Neural crest cell (in vitro differentiated cells): ENCODE measurements around the gene AGBL4. TPM values are rescaled to one million over a fixed set of nuclear protein-coding genes. Genes with fewer than 3 reads are reported as not detected.

Experiments used
- DNase-seq: peaks from one replicate; pipeline ENCODE4 v3.0.0; 2021; ENCODE audit warnings: low read depth, mixed read lengths, low spot score
- H3K27ac Mint-ChIP-seq: one replicate; pipeline ENCODE4 v1.8.0; 2021; ENCODE audit warnings: mild to moderate bottlenecking, mixed read lengths; ENCODE audit not compliant: unreplicated experiment
- H3K27me3 Mint-ChIP-seq: 2 replicates; pipeline ENCODE4 v1.8.0; 2021; ENCODE audit warnings: low read depth, mild to moderate bottlenecking, mixed read lengths
- H3K36me3 Mint-ChIP-seq: 2 replicates; pipeline ENCODE4 v1.8.0; 2021; ENCODE audit warnings: low read depth, mild to moderate bottlenecking, mixed read lengths
- H3K4me1 Mint-ChIP-seq: 2 replicates; pipeline ENCODE4 v1.8.0; 2021; ENCODE audit warnings: mixed read lengths
- H3K4me3 Mint-ChIP-seq: one replicate; pipeline ENCODE4 v1.8.0; 2021; ENCODE audit warnings: mild to moderate bottlenecking, mixed read lengths
- H3K9me3 Mint-ChIP-seq: 2 replicates; pipeline ENCODE4 v1.8.0; 2021; ENCODE audit warnings: mixed read lengths
- total RNA-seq: library from RNA; stranded (reverse); gene quantifications from 2 replicates; pipeline ENCODE4 v1.2.1, GENCODE V29; 2021
- TF ChIP-seq, protein P1 (sequence below): fragments of 200-600 bp; sonication (generic); conservative IDR thresholded peaks from 2 replicates; pipeline ENCODE4 v1.5.0; 2021; ENCODE audit warnings: antibody characterized with exemption, mild to moderate bottlenecking

Gene AGBL4
- total RNA-seq, 1 donor from 2014 or later = 0.09 TPM

DNA sequence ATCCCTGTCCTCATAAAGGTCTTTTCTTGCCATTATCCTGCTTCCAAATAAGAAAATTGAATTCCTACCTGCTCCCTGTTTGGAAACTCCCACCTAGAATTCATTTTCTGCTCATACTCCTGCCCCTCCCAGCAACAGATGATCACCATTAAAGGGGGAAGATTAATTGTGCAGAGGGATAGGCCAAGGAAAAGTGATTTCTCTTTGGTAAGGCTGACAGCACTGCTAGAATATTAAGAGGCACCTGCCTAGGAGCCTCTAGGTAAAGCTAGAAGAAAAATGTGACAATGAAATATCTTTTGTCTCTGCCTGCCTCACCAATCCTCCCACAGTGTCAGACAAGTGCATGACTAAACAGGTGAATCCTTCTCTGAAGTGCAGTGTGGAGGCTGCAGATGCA, 1474.8 kb downstream of the AGBL4 start:
- no peaks in the 10 kb centered on the region for H3K4me1 Mint-ChIP-seq
- no peak overlapping the region for H3K4me3 Mint-ChIP-seq
- no peaks in the 10 kb centered on the region for H3K9me3 Mint-ChIP-seq
- peaks cover 30% of the 10 kb centered on the region for H3K27me3 Mint-ChIP-seq
- no peak for DNase-seq
- H3K36me3 Mint-ChIP-seq = no peaks in the 10 kb centered on the region
- TF ChIP-seq, protein P1, sequence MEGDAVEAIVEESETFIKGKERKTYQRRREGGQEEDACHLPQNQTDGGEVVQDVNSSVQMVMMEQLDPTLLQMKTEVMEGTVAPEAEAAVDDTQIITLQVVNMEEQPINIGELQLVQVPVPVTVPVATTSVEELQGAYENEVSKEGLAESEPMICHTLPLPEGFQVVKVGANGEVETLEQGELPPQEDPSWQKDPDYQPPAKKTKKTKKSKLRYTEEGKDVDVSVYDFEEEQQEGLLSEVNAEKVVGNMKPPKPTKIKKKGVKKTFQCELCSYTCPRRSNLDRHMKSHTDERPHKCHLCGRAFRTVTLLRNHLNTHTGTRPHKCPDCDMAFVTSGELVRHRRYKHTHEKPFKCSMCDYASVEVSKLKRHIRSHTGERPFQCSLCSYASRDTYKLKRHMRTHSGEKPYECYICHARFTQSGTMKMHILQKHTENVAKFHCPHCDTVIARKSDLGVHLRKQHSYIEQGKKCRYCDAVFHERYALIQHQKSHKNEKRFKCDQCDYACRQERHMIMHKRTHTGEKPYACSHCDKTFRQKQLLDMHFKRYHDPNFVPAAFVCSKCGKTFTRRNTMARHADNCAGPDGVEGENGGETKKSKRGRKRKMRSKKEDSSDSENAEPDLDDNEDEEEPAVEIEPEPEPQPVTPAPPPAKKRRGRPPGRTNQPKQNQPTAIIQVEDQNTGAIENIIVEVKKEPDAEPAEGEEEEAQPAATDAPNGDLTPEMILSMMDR = no peak
- H3K27ac Mint-ChIP-seq = no peak overlapping the region

DNA sequence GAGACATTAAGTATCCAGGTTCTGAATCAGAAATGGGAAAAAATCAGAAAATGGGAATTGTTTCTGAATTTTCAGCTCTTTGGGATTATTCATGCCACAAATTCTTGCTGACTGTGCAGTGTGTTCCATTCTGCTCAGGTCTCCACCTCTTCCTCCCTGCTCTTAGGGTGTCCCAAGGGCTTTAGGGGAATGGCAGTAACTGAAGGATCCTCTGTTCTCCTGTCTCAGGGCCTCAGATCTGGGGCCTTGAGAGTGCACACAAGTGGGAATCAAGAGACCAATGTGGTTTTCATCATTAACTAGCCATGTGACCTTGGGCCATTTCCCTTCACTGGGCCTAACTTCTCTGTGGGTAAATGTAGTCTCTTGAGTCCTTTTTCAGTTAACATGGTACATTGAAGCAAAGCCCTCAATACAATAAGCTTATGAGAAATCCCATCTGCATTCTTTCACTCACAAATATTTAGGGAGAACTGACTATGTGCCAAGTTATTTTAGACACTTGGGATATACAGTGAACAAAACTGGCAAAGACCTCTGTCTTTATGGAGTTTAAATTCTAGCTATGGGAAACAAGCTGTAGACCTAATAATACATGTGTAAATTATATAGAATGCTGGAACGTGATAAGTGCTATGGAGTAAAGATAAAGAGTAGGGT, 1476.1 kb downstream of the AGBL4 start:
- TF ChIP-seq, protein P1 = no peak
- no peak for DNase-seq
- peaks cover 33% of the 10 kb centered on the region for H3K27me3 Mint-ChIP-seq

DNA sequence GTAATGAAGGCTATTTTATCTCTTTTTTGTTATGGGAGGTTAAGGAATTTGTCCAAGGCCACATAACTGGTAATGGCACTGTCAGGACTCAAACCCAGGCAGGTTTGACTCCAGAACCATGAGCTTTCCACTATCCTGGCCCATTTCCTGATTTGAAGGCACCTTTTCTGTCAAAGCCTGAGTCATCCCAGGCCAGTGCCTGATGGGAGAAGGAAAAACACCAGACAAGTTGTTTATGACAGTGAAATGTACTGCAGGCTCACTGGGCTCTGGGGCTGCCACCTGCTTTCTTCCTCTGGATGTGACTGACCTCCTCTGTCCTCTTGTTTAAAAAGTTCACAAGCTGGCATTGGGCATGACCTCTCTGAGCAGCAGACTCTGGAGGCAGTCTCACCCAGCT, 1479.9 kb downstream of the AGBL4 start:
- Mint-ChIP-seq H3K4me1 (no peaks in the 10 kb centered on the region), H3K36me3 (no peaks in the 10 kb centered on the region), H3K27ac (no peak overlapping the region), H3K4me3 (no peak overlapping the region), H3K27me3 (peaks cover 39% of the 10 kb centered on the region), H3K9me3 (no peaks in the 10 kb centered on the region)
- TF ChIP-seq, protein P1 = no peak
- DNase-seq = no peak

More for the DNA sequence above, 1476.1 kb downstream of the AGBL4 start:
- H3K4me1 Mint-ChIP-seq = no peaks in the 10 kb centered on the region
- H3K9me3 Mint-ChIP-seq = no peaks in the 10 kb centered on the region
- H3K4me3 Mint-ChIP-seq = no peak overlapping the region
- no peaks in the 10 kb centered on the region for H3K36me3 Mint-ChIP-seq
- no peak overlapping the region for H3K27ac Mint-ChIP-seq

DNA sequence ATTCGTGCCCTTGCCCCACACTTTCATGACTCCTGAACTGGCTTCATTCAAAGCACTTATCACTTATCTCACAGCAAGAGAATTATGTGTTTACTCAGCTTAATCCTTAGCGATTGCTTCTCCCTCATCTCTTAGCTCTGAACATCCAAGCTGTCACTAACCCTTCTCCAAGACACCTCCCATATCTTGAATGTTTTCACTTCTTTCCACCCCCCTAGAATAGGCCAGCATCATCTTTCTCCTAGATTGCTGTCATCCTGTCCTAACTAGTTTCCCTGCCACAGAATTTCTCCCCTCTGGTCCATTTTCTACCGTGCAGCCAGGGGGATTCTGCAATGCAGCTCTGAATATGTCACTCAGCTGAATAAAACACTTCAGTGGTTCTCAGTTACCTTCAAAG, 1483.2 kb downstream of the AGBL4 start:
- Mint-ChIP-seq H3K4me3 (no peak overlapping the region), H3K9me3 (no peaks in the 10 kb centered on the region), H3K4me1 (no peaks in the 10 kb centered on the region), H3K36me3 (no peaks in the 10 kb centered on the region), H3K27ac (peak overlapping the region; percentile 1), H3K27me3 (peaks cover 52% of the 10 kb centered on the region)
- DNase-seq = no peak
- TF ChIP-seq, protein P1 = no peak

DNA sequence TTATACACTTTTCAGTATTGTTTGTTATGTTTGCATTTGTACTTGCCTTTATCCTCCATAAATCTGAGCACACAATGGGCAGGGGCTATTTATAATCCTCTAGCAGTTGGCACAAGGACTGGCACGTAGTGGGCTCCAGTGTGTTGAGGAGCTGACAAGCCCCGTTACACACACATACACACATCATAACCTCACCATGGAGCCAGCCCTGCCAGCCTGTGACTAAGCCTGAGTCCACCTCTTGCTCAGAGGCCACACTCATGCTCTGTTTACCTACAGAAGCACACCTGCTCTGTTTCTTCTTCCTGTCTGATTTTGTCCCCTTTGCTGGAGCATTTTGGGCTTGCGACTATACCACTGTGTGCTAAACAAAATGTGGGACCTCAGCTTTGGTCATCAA, 1487.3 kb downstream of the AGBL4 start:
- no peak for DNase-seq
- no peaks in the 10 kb centered on the region for H3K36me3 Mint-ChIP-seq
- H3K27ac Mint-ChIP-seq = no peak overlapping the region
- H3K4me3 Mint-ChIP-seq = no peak overlapping the region
- TF ChIP-seq, protein P1 = no peak
- peaks cover 66% of the 10 kb centered on the region for H3K27me3 Mint-ChIP-seq
- H3K4me1 Mint-ChIP-seq = no peaks in the 10 kb centered on the region
- no peaks in the 10 kb centered on the region for H3K9me3 Mint-ChIP-seq
